HG02938 (cell line): Measurements from ENCODE around the gene SORCS2.

ENCODE experiments used
- ATAC-seq: cut with Tn5 transposase; IDR thresholded peaks from one replicate; pipeline ENCODE4 v1.9.1; 2021; ENCODE audit warnings: mild to moderate bottlenecking, moderate library complexity; ENCODE audit not compliant: unreplicated experiment

The SORCS2 gene

DNA sequence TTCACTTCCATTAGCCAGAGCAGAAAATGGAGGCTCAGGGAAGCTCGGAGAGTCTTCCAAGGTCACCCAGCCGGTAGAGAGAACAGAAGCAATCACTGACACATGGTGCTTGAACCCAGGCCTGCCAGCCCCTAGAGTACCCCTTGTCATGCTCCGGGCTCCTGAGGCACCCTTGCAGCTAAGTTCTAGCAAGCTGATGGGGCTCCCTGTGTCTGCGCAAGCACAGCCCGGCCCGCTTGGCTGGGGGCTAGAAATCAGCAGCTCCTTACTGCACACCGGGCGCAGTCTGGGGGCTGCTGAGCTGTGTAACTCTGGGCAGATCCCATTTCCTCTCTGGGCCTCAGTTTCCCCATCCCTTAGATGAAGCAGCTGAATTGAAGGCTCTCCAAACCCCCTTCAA, 344.5 kb downstream of the SORCS2 start:
- ATAC-seq, result no peak

DNA sequence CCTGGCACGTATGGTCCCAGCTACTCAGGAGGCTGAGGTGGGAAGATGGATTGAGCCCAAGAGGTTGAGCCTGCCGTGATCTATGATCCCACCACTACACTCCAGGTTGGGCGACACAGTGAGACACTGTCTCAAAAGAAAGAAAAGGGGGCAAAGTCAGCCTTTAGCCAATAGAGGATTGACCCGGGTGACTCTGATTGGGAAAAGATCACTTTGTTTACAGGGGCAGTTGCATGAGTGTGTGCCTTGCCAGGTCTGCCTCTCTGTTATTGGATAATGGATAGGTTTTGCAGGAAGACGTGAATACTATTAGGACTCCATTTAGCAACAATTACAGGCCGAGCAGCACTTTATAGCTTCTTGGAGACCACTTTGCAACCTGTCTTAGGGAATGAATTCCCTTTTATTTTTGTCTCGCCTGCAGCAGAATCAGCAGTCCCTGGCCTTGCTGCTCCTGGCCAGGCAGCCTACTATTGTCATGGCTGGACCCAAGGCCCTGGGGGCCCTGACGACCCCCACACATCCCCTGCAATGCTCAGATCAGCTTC, 345.6 kb downstream of the SORCS2 start:
- ATAC-seq, result no peak

DNA sequence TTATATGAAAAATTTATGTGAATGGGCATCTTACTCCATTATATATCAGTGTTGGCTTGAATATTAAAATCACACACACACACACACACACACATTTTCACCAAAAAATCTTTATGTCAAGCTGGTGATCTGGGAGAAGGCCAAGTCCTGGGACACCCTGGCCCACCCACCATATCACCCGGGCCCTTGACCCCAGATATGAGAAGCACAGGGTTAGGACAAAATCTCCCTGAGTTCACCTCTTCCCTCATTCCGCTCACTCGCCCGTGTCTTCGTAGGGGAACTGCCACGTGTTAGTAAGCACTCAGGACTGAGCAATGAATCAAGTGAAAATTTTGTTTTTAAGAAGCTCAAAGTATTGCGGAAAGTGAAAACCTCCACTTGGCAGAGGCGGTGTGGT, 346.2 kb downstream of the SORCS2 start:
- no peak for ATAC-seq

DNA sequence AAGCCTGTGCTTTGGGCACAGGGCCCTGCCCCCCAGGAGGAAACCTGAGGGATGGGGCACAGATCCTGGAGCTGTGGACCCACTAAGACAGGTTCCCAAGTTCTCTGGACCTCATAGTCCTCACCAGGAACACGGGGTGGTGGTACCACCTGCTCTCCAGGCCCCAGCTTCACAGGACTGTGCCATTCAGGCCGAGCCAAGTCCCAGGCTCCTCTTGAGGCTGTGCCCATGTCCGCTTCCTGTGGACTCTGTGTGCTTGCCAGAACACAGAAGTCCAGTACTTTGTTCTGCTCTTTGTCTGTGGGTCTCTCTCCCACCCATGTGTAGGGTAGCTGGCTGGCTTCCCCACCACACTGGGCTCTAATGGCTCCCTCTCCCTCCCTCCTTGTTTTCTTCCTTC, 346.8 kb downstream of the SORCS2 start:
- ATAC-seq, result no peak

DNA sequence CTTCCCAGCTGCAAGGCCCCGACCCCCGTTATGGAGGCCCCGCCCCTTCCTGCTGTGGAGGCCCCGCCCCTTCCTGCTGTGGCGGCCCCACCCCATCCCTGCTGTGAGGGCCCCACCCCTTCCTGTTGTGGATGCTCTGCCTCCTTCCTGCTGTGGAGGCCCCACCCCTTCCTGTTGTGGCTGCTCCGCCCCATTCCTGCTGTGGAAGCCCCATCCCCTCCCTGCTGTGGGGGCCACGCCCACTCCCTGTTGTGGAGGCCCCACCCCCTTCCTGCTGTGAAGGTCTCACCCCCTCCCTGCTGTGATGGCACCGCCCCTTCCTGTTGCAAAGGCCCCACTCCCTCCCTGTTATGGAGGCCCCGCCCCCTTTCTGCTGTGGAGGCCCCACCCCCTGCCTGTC, 347.3 kb downstream of the SORCS2 start:
- ATAC-seq, result no peak

DNA sequence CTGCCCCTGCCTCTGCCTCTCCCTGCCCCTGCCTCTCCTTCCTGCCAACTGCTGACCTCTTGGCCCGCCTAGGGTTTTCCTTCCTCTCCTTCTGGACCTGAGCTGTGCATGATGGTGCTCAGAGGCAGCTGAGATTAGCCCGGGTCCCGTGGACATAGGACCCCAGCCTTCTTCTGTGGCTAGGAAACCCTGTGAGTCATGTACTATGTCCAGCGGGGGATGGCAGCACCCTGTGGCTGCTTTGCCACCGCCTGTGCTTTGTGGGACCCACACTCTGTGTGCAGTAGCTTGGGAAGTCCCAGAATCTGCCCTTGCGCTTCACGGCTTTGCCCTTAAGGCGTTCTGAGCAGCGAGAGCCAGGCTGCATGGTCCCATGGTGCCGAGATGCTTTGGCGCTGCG, 347.9 kb downstream of the SORCS2 start:
- ATAC-seq, result no peak

DNA sequence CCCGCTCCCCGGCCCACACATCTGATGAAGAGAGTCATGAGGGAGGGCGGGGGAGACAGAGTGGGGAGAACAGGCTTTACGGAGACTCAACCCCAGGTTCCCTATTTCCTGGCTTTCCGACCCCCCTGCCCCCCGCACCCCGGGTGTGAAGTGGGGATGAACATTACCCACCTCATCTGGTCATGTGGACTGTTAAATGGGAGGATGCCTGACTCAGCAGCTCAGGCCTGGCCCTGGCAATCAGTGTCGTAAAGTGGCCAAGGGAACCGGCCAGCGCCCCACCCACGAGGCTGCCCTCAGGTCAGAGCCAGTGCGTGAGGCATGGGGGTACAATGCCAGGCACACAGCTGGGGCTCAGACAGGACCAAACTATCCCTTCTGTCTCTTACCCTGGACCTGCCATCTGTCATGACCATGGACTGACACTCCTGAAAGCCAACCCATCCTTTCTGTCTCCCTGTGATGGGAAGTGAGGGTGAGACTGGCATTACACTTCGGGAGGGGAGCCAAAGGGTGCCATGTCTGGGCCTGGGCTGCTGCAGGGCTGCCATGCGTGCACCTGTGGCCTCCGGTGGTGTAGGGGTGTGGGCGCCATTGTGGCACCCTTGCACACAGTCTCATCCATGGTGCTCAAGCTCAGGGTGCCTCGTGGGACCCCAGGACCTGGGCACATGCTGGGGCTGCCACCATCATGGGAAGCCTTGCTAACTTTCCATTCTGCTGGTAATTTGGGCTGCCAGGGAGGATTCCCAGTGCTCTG, 348.5 kb downstream of the SORCS2 start:
- ATAC-seq, result no peak

DNA sequence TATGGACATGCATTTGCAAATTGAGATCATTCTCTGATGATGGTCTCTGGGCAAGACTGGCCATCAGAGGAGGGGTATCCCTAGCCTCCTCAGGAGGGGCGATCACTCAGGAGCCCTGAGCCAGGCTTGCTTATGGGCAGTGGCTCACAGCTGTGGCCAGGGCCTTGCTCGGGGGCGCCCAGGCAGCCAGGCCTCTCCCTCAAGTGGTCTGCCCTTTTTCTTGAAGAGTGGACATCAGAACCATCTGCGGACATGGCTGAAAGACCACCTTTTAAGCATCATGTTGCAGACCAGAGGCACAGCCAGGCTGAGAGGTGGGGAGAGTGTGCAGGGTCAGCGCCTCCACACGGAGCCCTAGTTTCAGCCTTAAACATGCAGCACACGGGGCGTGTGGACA, 349.1 kb downstream of the SORCS2 start:
- ATAC-seq, result no peak

DNA sequence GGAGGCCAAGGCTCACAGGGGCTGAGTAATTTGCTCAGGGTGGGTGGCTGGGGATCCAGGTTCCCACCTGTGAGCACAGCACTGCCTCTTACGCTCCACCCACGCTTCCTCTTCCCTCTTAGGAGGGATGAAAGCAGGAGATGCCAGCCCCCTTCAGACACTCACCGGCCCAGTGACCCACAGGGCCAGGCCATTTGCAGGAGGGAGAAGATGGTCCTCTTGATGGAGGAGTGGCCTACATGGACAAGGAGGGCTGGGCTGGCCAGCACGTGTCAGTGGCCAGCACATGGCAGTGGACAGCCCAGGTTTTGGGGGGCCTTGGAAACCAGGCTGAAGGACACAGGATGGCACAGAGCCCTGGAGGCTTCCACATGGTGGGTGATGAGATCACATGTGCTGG, 350.4 kb downstream of the SORCS2 start:
- ATAC-seq, result no peak

DNA sequence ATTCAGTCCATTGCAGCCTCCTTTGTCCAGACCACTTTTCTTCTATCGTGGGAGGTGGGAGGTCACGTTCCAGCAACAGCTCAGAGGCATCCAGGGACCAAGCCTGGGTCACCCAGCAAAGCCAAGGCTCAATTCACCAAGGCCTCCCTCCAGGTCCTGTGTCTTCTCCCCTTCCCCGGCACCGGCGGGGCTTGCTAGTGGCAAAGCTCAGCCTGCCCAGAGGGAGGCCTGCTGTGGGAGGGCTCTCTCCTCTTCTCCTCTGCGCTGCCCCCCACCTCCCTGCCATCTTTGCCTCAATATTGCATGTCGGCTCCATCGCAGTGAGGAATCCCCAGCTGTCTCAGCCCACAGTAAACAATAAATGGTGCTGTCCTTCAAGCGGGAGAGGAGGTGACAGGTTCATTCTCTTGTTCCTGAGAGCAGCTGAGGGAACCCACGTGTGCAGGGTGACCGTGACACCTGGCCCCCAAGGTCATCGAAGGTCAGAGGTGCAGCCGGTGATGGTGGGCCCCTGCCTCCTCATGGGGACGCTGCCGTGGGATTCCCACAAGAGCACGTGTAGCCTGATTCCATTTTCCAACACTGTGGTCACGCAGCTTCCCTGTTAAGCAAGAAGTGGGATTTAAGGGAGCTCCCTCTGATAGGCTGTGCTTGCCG, 353.9 kb downstream of the SORCS2 start:
- no peak for ATAC-seq

DNA sequence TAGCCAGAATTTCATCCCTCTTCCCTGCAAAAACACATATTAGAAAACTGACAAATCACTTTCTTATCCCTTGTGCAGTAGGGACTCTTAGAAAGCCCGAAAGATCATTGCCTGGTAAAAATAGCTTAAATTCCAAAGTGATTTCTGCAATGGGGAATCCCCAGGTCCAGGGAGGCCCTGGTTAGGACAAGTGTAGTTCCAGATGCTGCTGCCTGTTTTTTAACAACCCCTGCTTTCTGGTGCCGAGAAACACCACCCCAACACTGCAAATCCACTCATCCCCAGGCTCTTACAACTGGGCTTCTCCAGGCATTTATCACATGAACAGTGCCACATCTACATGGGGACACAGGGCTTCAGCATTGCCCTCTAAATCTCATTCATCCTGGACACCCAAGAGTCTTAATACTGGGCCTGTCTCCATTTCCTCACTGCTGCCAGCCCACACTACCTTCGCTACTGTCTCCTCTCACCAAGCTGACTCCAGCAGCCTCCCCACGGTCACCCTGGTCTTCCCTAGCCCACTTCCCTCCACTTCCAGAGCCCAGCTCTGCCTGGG, 354.6 kb downstream of the SORCS2 start:
- ATAC-seq, result no peak

DNA sequence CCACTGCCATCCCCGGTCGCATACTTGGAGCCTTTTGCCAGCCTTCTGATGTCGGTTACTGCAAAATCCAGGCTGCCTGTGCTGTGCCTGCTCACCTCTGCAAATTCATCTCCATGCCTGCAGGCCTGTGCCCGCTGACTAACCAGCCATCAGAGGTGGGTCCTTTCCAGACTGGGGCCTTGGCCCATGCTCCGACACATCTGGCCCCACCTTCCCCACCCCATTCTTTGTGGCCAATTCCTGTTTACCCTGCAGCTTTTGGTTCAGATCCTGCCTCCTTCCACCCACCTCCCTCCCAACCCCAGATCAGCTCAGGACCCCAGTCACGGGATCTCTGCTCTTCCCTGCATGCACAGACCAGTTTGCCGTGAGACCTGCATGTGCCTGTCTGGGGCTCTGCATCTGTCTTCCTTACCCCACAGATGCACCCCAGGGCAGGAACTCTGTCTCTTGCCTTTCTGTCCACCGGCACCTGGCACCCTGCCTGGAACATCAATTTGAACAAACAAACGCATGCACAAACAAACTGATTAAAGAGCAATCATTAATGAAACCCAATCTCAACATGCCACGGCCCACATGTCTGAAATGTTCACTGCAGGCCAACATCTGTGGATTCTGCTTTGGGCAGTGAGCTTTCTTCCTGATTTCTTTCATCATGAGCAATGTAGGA, 355.2 kb downstream of the SORCS2 start:
- no peak for ATAC-seq

DNA sequence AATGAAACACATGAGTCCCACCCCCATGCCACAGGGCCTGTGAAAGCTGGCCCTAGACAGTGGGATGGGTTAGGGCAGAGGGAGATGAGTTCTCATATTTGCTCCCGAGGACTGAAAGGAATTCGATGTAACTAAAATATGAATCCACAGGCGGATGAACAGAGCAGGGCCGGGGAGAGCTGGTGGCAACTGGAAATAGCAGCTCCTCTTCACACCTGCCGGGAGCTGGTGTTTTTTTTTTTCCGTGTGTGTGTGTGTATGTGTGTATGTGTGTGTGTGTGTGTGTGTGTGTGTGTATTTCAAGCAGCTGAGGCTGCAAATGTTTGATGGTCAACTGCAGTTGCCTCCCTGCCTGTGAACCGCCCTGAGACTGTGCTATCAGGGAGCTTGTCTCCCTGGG, 357.5 kb downstream of the SORCS2 start:
- no peak for ATAC-seq

DNA sequence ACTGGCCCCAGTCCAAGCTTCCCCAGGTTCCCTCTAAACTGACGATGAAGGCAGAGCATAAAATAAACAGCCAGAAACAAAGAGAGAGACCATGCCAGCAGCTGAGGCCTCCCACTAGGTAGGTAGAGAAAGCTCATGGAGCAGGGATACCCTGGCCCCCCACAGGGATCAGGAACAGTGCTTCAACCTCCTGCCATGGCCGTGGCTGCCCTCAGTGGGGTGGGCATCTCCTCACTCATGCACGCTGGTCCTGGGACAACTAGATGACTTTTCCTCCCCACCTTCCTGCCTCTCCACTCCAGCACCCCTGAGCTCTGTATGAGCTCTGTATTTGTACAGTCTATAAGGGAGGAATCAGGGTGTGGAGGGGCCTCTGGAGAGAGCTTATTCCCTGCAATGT, 360.1 kb downstream of the SORCS2 start:
- ATAC-seq, result no peak

DNA sequence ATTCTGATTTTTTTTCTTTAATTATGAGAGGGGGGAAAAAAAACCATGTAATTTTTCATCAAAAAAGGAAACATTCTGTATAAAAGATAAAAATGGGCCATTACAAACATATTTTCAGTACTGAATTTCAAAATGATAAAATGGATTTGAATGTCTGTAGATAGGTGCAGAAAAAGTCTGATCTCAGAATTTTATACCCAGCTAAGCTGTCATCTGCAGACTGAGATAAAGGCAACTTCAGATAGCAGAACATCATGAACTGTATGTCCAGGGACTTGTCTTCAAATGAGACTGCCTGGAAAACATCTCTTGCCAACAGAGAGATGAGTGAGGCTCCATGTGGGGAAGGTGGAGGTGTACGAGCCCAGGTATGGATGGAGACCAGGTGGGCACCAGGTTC, 360.9 kb downstream of the SORCS2 start:
- no peak for ATAC-seq

DNA sequence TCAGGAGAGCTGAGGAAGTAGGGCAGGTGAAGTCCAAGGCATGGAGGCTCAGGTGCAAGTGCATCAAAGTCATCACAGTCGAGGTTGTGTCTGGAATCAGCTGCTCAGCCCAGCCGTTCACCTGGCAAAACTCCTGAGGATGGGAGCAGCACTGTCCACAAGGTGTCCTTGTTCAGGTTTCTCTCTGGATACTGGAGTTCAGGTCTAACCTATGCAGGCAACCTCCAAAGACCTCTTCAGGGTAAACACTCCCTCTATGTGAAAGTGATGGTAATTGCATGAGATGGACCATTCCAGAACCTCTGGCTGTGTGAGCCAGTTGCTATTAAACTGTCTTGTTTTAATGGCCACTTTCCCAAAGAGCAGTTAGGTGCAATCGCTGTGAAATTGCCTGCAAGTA, 362.6 kb downstream of the SORCS2 start:
- no peak for ATAC-seq

DNA sequence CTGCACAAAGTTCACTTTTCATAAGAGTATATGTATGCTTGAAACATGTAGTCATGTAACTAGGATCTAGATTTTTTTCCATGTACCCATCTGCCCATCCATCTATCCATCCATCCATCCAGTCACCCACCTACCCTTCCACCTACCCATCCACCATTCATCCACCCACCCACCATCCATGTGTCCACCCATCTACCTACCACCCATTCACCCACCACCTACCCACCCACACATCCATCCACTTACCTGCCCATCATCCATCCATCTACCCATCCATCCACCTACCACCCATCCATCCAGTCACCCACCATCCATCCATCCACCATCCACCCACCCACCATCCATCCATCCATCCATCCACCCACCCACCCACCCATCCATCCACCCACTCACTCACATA, 364.2 kb downstream of the SORCS2 start:
- ATAC-seq, result no peak

DNA sequence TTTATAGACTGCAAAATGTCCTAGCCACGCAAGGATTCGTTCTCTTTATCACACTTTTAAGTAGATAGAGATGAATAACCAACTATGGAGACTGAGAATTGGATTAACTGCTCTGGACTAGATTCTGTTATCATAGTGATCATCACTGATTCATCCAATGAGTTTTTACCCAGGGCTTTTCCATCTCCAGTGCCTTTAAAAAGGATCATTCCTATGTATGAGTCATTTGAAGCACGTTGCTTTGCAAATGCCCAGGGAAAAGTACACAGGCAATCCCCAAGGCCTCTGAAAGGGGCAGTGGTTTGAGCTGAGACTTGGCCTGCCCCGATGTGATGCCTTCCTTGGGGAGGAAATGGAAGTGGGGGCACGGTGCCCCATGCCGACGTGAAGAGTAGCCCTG, 365.1 kb downstream of the SORCS2 start:
- no peak for ATAC-seq

DNA sequence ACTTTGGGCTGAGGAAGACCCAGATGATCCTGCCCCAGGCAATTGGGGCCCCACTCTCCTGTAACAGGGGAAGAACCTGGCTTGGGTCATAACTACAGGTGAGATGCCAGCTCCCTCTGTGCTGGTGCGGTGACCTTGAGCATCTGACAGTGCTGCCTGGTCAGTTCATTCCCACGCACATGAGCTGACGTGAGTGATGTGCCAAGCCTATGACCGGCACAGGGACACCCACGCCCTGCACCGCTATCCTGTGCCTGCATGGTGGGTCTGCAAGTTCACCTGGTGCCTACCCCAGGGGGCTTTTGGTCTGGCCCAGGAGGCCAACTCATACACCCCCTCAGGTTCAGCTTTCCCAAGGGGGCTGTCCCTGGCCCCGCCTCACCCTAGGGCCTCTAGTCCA, 366.1 kb downstream of the SORCS2 start:
- no peak for ATAC-seq

DNA sequence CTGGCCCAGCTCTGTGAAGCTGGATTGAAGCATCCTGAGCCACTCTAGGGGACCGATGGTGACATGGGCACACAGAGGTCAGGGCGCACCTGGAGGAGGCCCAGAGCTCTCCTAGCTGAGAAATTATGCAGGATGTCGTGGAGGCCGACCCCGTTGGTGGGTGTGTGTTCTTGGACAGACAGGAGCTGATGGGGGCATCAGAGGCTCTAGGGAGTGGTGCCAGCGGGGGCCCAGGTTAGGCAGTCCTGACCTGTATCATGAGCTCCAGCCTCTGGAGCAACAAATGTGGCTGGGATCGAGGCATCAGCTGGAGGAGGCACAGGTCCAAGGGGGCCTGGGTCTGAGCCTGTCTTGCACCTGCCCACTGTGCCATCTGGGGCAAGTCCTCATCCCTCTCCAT, 367.0 kb downstream of the SORCS2 start:
- ATAC-seq, result no peak

DNA sequence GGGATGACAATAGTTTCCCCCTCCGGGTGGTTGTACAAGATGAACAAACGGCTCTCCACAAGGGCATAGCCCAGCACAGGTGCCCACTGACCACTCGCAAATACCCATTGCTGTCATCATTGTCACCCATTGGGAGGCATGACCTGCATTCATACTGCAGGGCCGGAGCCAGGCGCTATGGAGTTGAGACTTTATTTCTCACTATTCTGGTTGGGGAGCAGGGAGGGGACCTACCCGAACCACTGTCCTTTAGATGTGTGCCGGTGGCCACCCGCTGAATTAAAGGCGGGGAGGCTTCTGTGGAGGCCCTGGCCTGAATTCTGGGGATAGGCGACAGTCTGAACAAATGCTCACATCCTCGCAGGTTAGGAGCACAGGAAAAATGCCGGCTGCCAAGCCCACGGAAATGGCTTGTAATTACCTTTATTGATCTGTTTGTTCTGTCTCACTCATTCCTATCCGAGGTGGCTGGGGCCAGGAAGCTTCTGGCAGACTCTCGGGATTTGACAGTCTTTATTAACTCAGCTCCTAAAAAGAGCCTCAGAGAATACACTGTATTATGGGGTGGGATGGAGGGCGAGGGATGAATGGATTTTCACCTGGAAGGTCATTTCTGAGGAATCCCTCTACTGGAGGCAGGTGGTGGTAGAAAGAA, 367.5 kb downstream of the SORCS2 start:
- ATAC-seq, result no peak
